HUES48 (cell line): Measurements from ENCODE around the gene SDF2L1.
"Not testable (repeated sequence)": the region's sequence is repeated elsewhere in the genome, so short reads cannot be mapped to it uniquely, and the experiment has no call there.

ENCODE experiments used
- H3K27ac ChIP-seq: one replicate; pipeline ENCODE4 v1.7.0; 2013; ENCODE audit warnings: low read depth, low read length, inconsistent platforms
- H3K27me3 ChIP-seq: 2 replicates; pipeline ENCODE4 v1.6.1; 2013; ENCODE audit warnings: mild to moderate bottlenecking, low read length; ENCODE audit not compliant: control insufficient read depth, insufficient read depth
- H3K36me3 ChIP-seq: 2 replicates; pipeline ENCODE4 v1.6.1; 2013; ENCODE audit warnings: low read length; ENCODE audit not compliant: control insufficient read depth, insufficient read depth
- H3K4me1 ChIP-seq: 2 replicates; pipeline ENCODE4 v1.6.1; 2013; ENCODE audit warnings: mild to moderate bottlenecking, low read length; ENCODE audit not compliant: control insufficient read depth, insufficient read depth
- H3K4me3 ChIP-seq: 2 replicates; pipeline ENCODE4 v1.5.1; 2013; ENCODE audit warnings: mild to moderate bottlenecking, low read depth, low read length
- H3K9ac ChIP-seq: 2 replicates; pipeline ENCODE4 v1.6.1; 2013; ENCODE audit warnings: mild to moderate bottlenecking, low read depth, low read length, moderate library complexity
- H3K9me3 ChIP-seq: 2 replicates; pipeline ENCODE4 v1.6.1; 2013; ENCODE audit warnings: low read length; ENCODE audit not compliant: control insufficient read depth, insufficient read depth

Gene SDF2L1

GRCh38 chr22:21641789-21642583 lies at the start of gene SDF2L1:
Gene SDF2L1 (plus strand): TSS chr22:21642302. CDS start chr22:21642337, 35 bp downstream.
- peak within 1 kb of the TSS; percentile 52; the same call in 1 of the 2 replicates for H3K9ac ChIP-seq
- H3K27ac ChIP-seq, result no peak within 1 kb of the TSS
- peaks cover 6% of the 10 kb centered on the region for H3K4me1 ChIP-seq
- peaks cover 9% of the 10 kb centered on the region; the same call in 1 of the 2 replicates for H3K27me3 ChIP-seq
- H3K4me3 ChIP-seq, result peak within 1 kb of the TSS; percentile 78
- peaks cover 10% of the 10 kb centered on the region; the same call in 1 of the 2 replicates for H3K36me3 ChIP-seq
- no peaks in the 10 kb centered on the region for H3K9me3 ChIP-seq

- Histone ChIP-seq H3K9ac (no peak overlapping the region), H3K36me3 (peaks cover 48% of the 10 kb centered on the region), H3K27me3 (no peaks in the 10 kb centered on the region), H3K4me3 (no peak overlapping the region), H3K4me1 (no peaks in the 10 kb centered on the region), H3K9me3 (no peaks in the 10 kb centered on the region), H3K27ac (no peak overlapping the region)
These were observed 49.7 kb upstream of the SDF2L1 start for GRCh38 chr22:21592422-21592821.

- no peaks in the 10 kb centered on the region for H3K4me1 ChIP-seq
- no peak overlapping the region for H3K9ac ChIP-seq
- no peak overlapping the region for H3K4me3 ChIP-seq
- H3K9me3 ChIP-seq, result no peaks in the 10 kb centered on the region
- peaks cover 48% of the 10 kb centered on the region for H3K36me3 ChIP-seq
- no peaks in the 10 kb centered on the region for H3K27me3 ChIP-seq
- no peak overlapping the region for H3K27ac ChIP-seq
These were observed 48.5 kb upstream of the SDF2L1 start for GRCh38 chr22:21593406-21594232.

GRCh38 chr22:21594865-21595452 lies 47.1 kb upstream of the SDF2L1 start:
- Histone ChIP-seq H3K36me3 (peaks cover 52% of the 10 kb centered on the region), H3K9me3 (no peaks in the 10 kb centered on the region), H3K27me3 (no peaks in the 10 kb centered on the region), H3K4me1 (no peaks in the 10 kb centered on the region), H3K9ac (no peak overlapping the region), H3K4me3 (no peak overlapping the region), H3K27ac (no peak overlapping the region)

GRCh38 chr22:21596356-21597135 lies 45.6 kb upstream of the SDF2L1 start:
- not testable (repeated sequence) for H3K27me3 ChIP-seq, H3K4me1 ChIP-seq, H3K9ac ChIP-seq, H3K27ac ChIP-seq, H3K9me3 ChIP-seq, H3K4me3 ChIP-seq
- peaks cover 52% of the 10 kb centered on the region for H3K36me3 ChIP-seq

- peaks cover 41% of the 10 kb centered on the region for H3K36me3 ChIP-seq
- no peaks in the 10 kb centered on the region for H3K4me1 ChIP-seq
These were observed 43.8 kb upstream of the SDF2L1 start for GRCh38 chr22:21598302-21598701.

GRCh38 chr22:21599053-21599893 lies 42.8 kb upstream of the SDF2L1 start:
- Histone ChIP-seq H3K9me3 (no peaks in the 10 kb centered on the region), H3K27ac (no peak overlapping the region), H3K4me1 (no peaks in the 10 kb centered on the region), H3K4me3 (no peak overlapping the region), H3K27me3 (no peaks in the 10 kb centered on the region), H3K9ac (no peak overlapping the region), H3K36me3 (peaks cover 33% of the 10 kb centered on the region)

More at GRCh38 chr22:21598302-21598701, 43.8 kb upstream of the SDF2L1 start:
- Histone ChIP-seq H3K27ac (no peak overlapping the region), H3K9ac (no peak overlapping the region), H3K27me3 (no peaks in the 10 kb centered on the region), H3K9me3 (no peaks in the 10 kb centered on the region), H3K4me3 (no peak overlapping the region)

GRCh38 chr22:21602579-21602978 lies 39.5 kb upstream of the SDF2L1 start:
- peaks cover 4% of the 10 kb centered on the region; the same call in 1 of the 2 replicates for H3K36me3 ChIP-seq
- H3K27ac ChIP-seq, result no peak overlapping the region
- H3K9me3 ChIP-seq, result no peaks in the 10 kb centered on the region
- no peak overlapping the region for H3K9ac ChIP-seq
- no peaks in the 10 kb centered on the region for H3K27me3 ChIP-seq
- no peaks in the 10 kb centered on the region for H3K4me1 ChIP-seq
- H3K4me3 ChIP-seq, result no peak overlapping the region

GRCh38 chr22:21603973-21604372 lies 38.1 kb upstream of the SDF2L1 start:
- Histone ChIP-seq H3K9me3 (no peaks in the 10 kb centered on the region), H3K9ac (no peak overlapping the region), H3K4me3 (no peak overlapping the region), H3K36me3 (peaks cover 3% of the 10 kb centered on the region; the same call in 1 of the 2 replicates), H3K4me1 (no peaks in the 10 kb centered on the region), H3K27me3 (no peaks in the 10 kb centered on the region), H3K27ac (no peak overlapping the region)
